Daoy (cell line): ENCODE results near the gene FREY1. TPM values are rescaled to one million over a fixed set of nuclear protein-coding genes. Genes with fewer than 3 reads are reported as not detected.

Experiments
- DNase-seq: peaks from one replicate; pipeline ENCODE4 v3.0.0-alpha.2; 2015; ENCODE audit warnings: low read depth
- total RNA-seq: library from RNA; depleted of rRNA; stranded (reverse); fragments of >200 nt; shearing (Covaris generic); gene quantifications from 2 replicates; pipeline ENCODE4 v1.2.3, GENCODE V29; 2014

The FREY1 gene
- total RNA-seq, 1 experiment from 2014 or later: 0.23 TPM

DNA sequence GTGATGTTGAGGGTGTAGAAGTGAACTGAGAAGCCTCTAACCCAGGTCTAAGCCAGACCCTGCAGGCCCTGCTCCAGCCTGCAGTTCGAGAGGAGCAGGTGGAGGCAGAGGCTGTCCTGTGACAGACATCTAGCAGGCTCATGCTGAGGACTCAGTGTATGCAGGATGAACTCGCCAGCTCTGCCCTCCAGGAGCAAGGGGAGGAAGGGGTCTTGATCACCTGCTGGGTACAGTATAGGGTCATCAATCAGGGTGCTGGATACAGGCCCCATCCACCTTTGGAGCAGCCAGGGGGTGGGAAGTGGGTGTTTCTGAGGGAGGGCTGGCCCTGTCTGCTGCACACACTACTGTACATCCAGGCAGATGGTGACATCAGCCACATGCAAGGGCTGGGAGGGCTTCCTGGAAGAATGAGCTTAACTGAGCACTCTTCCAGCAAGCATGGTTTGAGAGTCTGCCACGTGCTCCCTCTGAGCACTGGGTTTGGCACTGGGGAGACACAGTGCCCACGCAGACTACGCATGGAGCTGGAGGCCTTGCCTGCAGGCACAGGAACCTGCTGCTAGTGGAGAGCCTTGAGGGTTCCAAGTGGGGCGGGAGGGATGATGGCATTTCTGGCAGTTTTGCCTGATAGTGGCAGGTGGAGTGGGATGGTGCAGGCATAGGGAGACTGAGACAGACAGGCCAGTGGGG, 12.4 kb downstream of the FREY1 start:
- DNase-seq: no peak

DNA sequence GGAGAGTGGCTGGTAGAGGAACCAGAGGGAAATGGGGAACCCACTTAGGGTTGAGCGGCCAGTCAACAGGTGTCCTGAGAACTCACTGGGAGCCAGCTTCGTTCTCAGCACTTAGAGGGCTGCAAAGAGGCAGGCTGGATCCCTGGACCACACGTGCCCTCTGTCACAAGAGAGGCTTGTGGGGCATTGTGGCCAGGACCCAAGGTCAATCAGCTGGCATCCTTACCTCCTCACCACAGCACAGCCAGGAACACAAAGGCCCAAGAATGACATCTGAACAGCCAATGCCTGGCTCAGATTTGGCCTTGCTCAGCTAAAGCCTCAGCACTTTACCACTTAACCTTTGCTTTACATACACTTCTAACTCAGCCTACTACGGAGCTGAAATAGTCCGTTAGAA, 14.2 kb downstream of the FREY1 start:
- DNase-seq: no peak

GRCh38 chr11:45890886-45891550, 16.1 kb downstream of the FREY1 start:
- DNase-seq: no peak

- DNase-seq: no peak
Measured at GRCh38 chr11:45889966-45890365, 17.1 kb downstream of the FREY1 start.

DNA sequence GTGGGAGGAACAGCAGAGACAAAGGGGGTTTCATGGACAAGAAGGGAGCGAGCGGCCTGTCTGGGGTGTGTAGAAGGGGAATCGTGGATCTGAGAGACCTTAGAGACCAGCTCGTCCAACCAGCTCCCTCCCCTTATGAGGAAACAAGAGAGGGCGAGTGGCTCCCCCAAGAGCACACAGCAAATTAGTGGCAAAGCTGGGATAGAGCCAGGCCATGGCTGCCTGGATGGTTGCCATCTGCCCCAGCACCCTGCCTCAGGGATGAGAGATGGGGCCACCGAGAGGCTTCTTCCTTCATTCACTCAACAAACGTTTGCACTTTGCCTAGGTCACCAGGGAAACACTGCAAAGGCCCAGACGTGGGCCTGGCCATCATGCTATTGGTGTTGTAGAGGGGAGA, 17.5 kb downstream of the FREY1 start:
- no peak for DNase-seq

DNA sequence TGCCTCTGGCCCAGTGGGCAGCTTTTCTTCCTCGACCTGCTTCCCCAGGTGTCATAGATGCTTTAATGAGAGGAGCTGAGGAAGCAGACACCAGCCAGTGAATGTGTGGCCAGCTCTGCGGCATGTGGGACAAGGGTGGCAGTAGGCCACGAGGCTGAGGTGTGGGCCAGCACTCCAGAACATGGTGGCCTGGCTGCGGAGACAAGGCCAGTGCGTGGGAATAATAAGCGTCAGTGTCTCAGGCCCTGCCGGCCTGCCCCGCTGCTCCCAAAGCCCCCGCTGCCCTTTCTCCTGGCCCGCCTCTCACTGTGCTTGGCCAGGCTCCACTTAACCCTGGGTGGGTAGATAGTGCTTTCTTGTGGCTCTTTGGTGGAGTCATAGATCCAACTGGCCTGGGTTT, 19.5 kb downstream of the FREY1 start:
- no peak for DNase-seq

DNA sequence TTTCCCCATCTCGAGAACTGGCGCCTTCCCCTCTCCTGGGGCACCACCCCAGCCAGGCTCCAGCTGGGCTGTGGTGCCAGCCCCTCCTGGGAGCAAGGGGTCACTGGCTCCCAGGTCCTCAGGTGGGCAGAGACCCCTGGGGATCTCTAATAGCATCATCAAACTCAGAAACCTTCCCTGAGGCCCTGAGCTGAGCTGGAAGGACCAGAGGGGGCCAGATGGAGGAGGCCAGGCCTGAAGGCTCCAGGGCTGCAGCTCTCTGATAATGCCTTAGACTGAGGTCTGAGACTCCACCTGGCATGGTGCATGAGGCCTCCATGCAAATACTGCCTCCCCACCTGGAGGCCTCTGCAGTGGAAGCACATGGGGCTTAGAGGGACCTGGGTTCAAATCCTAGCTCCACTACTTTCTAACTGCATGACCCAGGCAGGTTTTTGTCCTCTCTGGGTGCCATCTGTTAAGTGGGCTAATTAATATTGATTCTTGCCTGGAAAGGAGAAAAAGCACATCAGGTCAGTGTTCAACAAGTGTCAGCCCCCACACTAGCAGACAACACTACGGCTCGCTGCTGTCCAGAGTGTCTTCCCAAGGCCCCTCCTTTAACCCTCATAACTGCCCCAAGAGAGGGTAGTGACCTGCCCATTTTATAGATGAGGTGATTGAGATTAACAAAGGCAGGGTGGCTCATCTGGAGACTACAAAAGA, 20.1 kb downstream of the FREY1 start:
- no peak for DNase-seq

DNA sequence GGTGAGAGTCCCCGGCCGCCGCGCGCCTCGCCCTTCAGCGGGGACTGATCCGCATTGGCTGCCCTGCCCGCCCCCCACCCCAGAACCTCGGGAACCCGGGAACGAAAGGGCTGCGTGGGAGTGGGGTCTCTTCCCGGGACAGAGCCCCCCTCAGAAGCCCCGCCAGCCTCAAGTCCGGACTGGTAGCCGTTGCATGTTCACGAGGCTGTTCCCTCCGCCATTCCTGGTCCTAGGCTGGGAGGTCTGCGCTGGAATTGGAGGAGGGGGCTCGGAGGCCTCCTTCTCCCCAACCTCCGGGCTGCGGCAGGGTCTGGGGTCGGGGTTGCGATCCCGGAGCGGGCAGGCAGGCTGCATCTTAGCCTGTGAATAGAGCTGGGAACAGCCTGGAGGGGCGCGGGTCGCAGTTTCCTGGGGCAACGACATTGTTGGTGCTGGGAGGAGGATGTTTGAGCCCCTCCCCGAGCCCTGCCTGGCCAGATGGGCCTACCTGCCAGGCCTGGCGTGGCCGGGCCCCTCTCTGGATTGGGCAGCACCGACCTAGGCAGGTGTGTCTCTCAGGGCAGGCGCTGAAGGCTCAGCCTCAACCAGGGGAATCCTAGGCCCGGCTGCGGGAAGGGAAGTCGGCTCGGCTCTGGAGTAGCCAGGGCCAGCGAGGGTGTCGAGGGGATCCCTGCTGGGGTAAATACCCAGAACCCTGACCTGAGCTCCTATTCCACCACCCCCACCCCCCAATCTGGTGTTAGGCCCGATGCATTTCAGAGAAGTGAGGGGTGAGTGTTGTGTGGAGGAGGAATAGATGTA, 20.9 kb downstream of the FREY1 start:
- no peak for DNase-seq

- peak; percentile 39 for DNase-seq
Measured at GRCh38 chr11:45885274-45885920, 21.7 kb downstream of the FREY1 start, which contains the start of gene MAPK8IP1. MAPK8IP1 (plus strand) TSS chr11:45885651; CDS start chr11:45885821, 170 bp downstream.

DNA sequence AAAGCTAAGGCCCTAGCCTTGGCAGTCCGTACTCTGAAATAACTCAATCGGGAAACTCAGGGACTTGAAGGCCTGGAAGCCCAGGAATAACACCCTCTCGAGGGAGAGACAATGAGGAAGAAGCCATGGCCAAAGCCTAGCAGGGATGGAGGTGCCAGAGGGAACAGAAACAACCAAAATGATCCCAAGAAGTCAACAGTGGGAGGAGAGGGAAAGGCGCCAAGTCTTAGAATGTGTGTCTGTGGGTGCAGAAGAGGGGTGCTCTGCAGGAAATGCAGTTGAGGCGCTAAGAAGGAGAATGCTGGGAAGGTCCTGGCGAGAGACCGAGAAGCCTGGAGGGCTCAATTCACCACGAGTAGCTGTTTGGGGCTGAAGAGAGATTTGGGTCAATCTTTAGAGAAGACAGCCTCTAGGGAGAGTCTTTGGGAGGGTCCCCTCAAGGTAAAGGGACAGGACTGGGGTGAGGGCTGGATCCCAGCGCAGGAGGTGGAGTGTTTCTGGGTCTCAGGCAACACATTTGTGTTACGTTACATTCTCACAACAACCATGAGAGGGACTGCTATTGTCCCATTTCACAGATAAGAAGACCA, 22.4 kb downstream of the FREY1 start:
- DNase-seq: no peak

- DNase-seq: no peak
Measured at GRCh38 chr11:45881708-45882368, 25.2 kb downstream of the FREY1 start.

- DNase-seq: no peak
Measured at GRCh38 chr11:45880772-45881570, 26.1 kb downstream of the FREY1 start.

GRCh38 chr11:45879803-45880686, 27.0 kb downstream of the FREY1 start:
- DNase-seq: peak; percentile 55

DNA sequence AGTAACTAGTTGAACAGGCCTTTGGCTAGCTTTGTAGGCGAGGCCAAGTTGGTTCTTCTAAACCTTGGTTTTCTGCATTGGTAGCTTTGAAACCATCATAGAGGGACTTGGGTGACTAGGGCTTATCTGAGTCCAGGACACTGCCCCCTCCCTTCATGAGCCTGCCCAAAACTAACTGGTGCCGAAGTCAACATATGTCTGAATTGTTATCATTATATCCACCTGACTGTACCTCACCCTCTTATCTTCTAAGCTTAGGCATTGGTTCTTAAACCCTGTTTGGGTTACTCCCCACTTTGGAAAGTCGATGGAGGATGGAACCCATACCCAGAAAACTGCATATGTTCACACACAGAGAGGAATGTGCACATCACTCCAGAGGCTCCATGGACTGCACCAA, 29.2 kb downstream of the FREY1 start:
- no peak for DNase-seq

- DNase-seq: no peak
Measured at GRCh38 chr11:45877221-45877620, 29.9 kb downstream of the FREY1 start.

DNA sequence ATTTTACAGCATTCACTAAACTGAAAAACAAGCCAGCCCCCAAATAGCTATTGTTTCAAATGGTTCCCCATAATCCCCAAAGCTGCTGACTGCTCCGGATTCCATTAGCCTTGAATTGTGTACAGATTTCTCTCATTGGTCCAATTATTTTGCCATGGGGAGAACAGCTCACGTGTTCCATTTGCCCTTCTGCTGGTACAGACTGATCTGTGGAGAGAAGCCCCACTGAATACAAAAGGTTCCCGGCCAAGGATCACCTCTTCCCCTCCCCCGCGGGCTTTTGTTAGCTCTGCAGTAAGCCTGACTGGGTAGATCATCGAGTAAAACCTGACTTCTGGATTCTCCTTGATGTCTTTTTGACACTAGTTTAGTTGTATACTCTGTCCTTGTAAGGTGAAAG, 30.7 kb downstream of the FREY1 start:
- no peak for DNase-seq

DNA sequence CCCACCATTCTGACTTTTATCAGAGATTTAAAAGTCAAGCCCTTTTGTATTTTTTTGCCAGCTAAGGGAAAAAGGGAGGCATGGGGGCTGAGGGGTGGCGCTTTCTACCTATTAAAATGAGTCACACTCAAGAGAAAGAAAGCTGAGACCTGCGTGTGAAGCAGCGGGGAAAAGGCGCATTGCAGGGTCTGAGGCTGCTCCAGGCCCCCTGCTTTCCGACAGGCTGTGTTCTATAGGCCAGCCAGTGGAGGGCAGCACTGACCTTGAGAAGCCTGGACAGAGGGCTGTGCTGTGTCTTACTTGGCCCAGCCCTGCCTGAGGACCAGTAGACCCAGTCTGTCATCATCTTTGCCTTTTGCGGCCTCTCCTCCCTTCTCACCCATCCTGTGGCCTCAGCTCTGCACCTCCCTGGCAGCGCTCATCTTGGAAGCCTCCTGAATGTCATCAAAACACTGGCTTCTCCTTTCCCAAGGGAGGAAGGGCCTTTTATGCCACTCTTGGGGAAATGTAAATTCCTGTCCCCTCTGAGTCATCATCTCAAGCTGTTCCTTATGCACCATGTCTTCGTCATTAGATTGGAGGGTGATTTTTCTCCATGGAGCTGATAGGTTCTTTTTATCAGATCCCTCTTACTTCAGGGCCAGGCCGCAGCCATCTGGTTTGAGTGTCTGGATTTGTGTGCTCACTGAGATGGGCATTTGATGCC, 34.3 kb downstream of the FREY1 start:
- peak; percentile 88 for DNase-seq

DNA sequence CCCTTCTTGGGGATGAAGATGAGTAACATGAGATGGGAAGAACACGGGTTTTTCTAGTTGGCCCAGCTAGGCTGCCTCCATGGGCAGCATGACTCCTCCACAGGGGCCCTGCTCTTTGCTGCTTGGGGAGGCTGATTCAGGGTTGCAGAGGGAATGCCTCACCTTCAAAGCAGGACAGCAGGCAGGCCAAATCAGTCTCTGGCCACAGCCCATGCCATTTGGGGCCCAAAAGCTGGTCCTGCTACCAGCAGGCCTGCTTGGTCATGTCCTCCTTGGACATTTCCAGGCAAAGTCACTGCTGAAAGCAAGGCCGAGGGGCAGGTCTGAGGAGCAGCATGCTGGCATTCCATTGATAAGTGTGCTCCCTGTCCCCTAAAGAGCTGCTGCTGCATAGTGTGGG, 35.4 kb downstream of the FREY1 start:
- DNase-seq: no peak
